Stomach (tissue), 9 donors: ENCODE results near the gene CTSW. TPM values are rescaled to one million over a fixed set of nuclear protein-coding genes. Genes with fewer than 3 reads are reported as not detected.

Source experiments
- DNase-seq, 2 donors: peaks; one replicate each; pipeline versions ENCODE4 v3.0.0 to v3.0.0-alpha.2; 2013 to 2019
- H3K27ac ChIP-seq, 5 donors: fragments of 200-600 bp in 4 of 5; sonication (generic) in 4 of 5; one replicate each; pipeline ENCODE4 v1.5.1; 2013 to 2019; ENCODE audit warnings: mild to moderate bottlenecking in 1 of 5, moderate library complexity in 1 of 5
- H3K27me3 ChIP-seq, 3 donors: fragments of 200-600 bp; sonication (generic); one replicate each; pipeline ENCODE4 v1.5.1; 2017 to 2019; ENCODE audit warnings: mixed run types in 1 of 3
- H3K36me3 ChIP-seq, 4 donors: fragments of 200-600 bp; sonication (generic); 1 replicate in 3 of 4; 2 replicates in 1 of 4; pipeline ENCODE4 v1.5.1; 2016 to 2019
- H3K4me1 ChIP-seq, 4 donors: fragments of 200-600 bp; sonication (generic); one replicate each; pipeline ENCODE4 v1.5.1; 2016 to 2019
- H3K4me3 ChIP-seq, 4 donors: fragments of 200-600 bp; sonication (generic) in 3 of 4; one replicate each; pipeline ENCODE4 v1.5.1; 2016 to 2019; ENCODE audit warnings: mild to moderate bottlenecking in 1 of 4
- H3K9me3 ChIP-seq, 4 donors: fragments of 200-600 bp; sonication (generic); one replicate each; pipeline ENCODE4 v1.5.1; 2016 to 2019
- EP300 ChIP-seq: sonication (generic); formaldehyde crosslinking; IDR thresholded peaks from one replicate; pipeline ENCODE4 v1.6.1; 2017; ENCODE audit warnings: antibody characterized with exemption
- POLR2A ChIP-seq, 4 donors: fragments of 450-650 bp; IDR thresholded peaks; one replicate each; pipeline ENCODE4 v1.6.1; 2016; ENCODE audit warnings: antibody characterized with exemption in 4 of 4, control low read depth in 2 of 4, mild to moderate bottlenecking in 1 of 4, moderate library complexity in 1 of 4
- POLR2AphosphoS5 ChIP-seq, 3 donors: sonication (generic); formaldehyde crosslinking; IDR thresholded peaks; one replicate each; pipeline ENCODE4 v1.6.1; 2016; ENCODE audit warnings: antibody characterized with exemption in 3 of 3
- whole genome bisulfite sequencing, 5 donors: extraction: QIAGEN DNeasy Blood & Tissue Kit in 3 of 5; methylation state at CpG; one replicate each; pipeline versions ENCODE4 v1.1.5 to v1.1.7; 2013 to 2018; 5-methylcytosine and 5-hydroxymethylcytosine counted together
- intact Hi-C: fragments of 100-400 bp; cut with DNase I; formaldehyde crosslinking; loops from one replicate; pipeline ENCODE4 v1.15.1; 2023; ENCODE audit warnings: low total_unique reads
- polyA plus RNA-seq, 3 donors: library from polyadenylated mRNA; stranded (reverse); fragments of 200-250 nt; gene quantifications; one replicate each; pipeline ENCODE4 v1.2.3, GENCODE V29; 2013
- total RNA-seq, 5 donors: library from RNA; depleted of rRNA; stranded (reverse); fragments of >200 nt; gene quantifications; one replicate each; pipeline versions ENCODE4 v1.1.0 to v1.2.3, GENCODE V29; 2014 to 2016
- TF ChIP-seq, protein P1 (sequence below), 7 experiments: fragments of 450-650 bp in 4 of 7; fragments of 200-600 bp in 3 of 7; sonication (generic) in 3 of 7; IDR thresholded peaks; one replicate each; pipeline ENCODE4 v1.5.1; 2016 to 2019; ENCODE audit warnings: antibody characterized with exemption in 7 of 7, control low read depth in 2 of 7, mild to moderate bottlenecking in 1 of 7
- donor health status: healthy with polysubstance abuse.
- donor health status: Bipolar disorder and iron deficiency.
- donor health status: healthy.

Gene CTSW
- total and polyA plus RNA-seq, 8 donors, result 0.43 to 2.7 (median 1.3) TPM; not detected in 2

DNA sequence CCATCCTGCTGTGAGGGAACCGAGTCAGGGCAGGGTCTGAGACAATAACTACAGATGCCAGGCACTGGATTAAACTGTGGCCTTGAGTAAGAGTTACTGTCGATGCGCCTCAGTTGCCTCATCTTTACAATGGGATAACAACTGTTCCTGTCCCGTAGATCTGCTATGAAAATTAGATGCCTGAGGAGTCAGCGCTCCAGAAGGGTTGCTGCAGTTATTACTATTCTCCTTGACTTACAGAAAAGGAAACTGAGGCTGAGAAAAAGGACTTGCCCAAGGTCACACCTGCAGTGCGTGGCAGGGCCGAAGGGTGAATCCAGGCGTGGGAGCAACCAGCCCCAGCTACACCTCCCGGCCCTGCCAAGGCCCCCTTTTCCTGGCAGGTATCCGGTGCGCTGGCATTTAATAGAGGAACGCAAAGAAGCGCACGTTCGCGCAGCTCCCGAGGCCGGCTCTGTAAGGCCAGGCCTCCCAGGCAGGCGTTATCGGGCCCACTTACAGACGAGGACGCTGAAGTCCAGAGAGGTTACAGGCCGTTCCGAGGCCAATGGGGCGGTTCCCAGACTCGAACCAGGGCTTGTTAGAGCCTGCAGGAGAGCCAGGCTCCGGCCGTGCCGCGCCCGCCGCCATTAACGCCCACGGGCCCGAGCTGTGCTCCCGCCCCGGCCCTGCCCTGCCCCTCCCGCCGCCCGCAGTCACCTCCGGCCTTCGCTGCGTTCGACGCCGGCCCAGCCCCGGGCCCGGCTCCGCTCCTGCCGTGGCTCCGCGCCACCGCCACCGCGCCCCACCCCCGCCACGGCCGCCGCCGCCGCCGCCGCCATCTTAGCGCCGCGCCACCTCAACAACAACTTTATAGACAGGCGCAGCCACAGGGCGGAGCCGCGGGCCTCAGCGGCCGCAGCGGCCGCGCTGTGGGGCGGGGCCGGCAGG, 38.8 kb downstream of the CTSW start, which contains the start of gene C11orf68:
C11orf68 (minus strand) TSS at position 852 of the 930 bp plus-strand sequence; CDS start at position 821, 31 bp downstream.
- WGBS, 5 donors, result 4 to 33% (median 6%) methylated on average over 6 to 77 of the region's 77 CpGs
- H3K4me3 ChIP-seq, result peak within 1 kb of the TSS; percentile 94 to 98 (median 96)
- peaks cover 11 to 34% (median 26%) of the 10 kb centered on the region in 4 donors for H3K36me3 ChIP-seq
- peaks cover 48 to 58% (median 55%) of the 10 kb centered on the region in 4 donors for H3K4me1 ChIP-seq
- H3K27me3 ChIP-seq, result no peaks in the 10 kb centered on the region
- no peaks in the 10 kb centered on the region for H3K9me3 ChIP-seq
- TF ChIP-seq POLR2AphosphoS5 (IDR thresholded peaks at IDR 0.05), result peak in 2 of 3 donors; percentile 12 to 64
- TF ChIP-seq POLR2A (IDR thresholded peaks at IDR 0.05), result no peak
- H3K27ac ChIP-seq, result peak within 1 kb of the TSS; percentile 89 to 98 (median 97)
- intact Hi-C loops, result no loop called here
- DNase-seq, result peak in 1 of 2 donors; percentile 33

DNA sequence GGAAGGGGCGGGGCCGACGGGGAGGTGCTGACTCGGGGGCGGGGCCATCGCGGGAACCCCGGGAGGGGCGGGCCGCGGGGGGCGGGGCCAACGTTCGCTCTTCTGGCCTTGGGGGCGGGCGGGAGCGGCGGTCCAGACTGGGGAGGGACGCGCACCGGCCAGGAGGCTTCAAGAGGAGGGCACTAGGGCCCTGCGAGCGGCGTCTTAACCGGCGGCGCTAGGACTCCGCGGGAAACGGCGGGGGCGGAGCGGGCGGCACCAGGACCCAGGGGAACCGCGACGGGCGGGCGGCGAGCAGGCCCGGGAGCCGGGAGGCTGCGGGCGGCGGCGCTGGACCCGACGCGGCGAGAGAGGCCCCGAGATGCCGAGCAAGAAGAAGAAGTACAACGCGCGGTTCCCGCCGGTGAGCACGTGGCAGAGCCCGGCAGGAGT, 39.5 kb downstream of the CTSW start, which contains the start of gene DRAP1:
DRAP1 (plus strand) TSS at position 286 of the 432 bp plus-strand sequence; CDS start at position 362, 76 bp downstream.
- H3K4me3 ChIP-seq, result peak within 1 kb of the TSS; percentile 94 to 98 (median 96)
- H3K4me1 ChIP-seq, result peaks cover 48 to 58% (median 55%) of the 10 kb centered on the region in 4 donors
- TF ChIP-seq, protein P1, sequence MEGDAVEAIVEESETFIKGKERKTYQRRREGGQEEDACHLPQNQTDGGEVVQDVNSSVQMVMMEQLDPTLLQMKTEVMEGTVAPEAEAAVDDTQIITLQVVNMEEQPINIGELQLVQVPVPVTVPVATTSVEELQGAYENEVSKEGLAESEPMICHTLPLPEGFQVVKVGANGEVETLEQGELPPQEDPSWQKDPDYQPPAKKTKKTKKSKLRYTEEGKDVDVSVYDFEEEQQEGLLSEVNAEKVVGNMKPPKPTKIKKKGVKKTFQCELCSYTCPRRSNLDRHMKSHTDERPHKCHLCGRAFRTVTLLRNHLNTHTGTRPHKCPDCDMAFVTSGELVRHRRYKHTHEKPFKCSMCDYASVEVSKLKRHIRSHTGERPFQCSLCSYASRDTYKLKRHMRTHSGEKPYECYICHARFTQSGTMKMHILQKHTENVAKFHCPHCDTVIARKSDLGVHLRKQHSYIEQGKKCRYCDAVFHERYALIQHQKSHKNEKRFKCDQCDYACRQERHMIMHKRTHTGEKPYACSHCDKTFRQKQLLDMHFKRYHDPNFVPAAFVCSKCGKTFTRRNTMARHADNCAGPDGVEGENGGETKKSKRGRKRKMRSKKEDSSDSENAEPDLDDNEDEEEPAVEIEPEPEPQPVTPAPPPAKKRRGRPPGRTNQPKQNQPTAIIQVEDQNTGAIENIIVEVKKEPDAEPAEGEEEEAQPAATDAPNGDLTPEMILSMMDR (IDR thresholded peaks at IDR 0.05), result no peak
- peak in 2 of 3 donors; percentile 58 to 89 for TF ChIP-seq POLR2AphosphoS5 (IDR thresholded peaks at IDR 0.05)
- no peak for TF ChIP-seq EP300
- no peak for TF ChIP-seq POLR2A (IDR thresholded peaks at IDR 0.05)
- DNase-seq, result peak; percentile 99 to 100
- intact Hi-C loops, result no loop called here
- H3K36me3 ChIP-seq, result peaks cover 11 to 37% (median 29%) of the 10 kb centered on the region in 4 donors
- H3K27ac ChIP-seq, result peak within 1 kb of the TSS; percentile 89 to 98 (median 97)
- no peaks in the 10 kb centered on the region for H3K27me3 ChIP-seq
- 0 to 3% (median 1%) methylated on average over 3 to 59 of the region's 59 CpGs for WGBS, 5 donors
- no peaks in the 10 kb centered on the region for H3K9me3 ChIP-seq

DNA sequence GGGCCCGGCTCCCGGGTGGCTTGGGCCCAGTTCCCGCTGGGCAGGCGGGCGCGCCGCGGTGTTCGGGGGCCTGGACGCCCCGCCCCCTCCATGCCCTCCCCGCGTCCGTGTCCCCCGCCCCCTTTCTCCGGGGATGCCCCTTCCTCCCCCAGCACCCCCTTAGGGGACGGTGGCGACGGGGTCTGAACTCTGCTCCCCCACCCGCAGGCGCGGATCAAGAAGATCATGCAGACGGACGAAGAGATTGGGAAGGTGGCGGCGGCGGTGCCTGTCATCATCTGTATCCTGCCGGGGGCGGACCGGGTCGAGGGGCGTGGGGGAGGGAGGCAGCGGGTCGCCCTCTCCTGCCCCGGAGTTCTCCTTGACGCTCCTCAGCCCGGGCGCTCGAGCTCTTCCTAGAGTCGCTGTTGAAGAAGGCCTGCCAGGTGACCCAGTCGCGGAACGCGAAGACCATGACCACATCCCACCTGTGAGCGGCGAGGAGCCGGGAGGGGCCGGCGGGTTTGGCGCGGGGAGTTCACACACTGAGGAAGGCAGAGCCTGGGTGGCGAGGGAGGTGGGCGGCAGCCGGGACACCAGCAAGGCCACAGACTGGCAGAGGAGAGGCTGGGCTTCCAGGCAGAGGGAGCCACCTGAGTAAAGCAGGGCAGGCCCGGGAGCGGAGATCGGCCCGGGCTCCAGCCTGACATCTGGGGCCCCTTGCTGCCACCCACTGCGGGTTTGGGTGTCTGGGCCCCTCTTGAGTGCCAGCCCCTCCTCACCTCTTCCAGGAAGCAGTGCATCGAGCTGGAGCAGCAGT, 40.1 kb downstream of the CTSW start:
- intact Hi-C loops, result no loop called here
- WGBS, 5 donors, result 0 to 1% (median 0%) methylated on average over 22 to 60 of the region's 60 CpGs
- peaks cover 11 to 43% (median 30%) of the 10 kb centered on the region in 4 donors for H3K36me3 ChIP-seq
- H3K27ac ChIP-seq, result peak overlapping the region; percentile 89 to 98 (median 97)
- TF ChIP-seq POLR2AphosphoS5 (IDR thresholded peaks at IDR 0.05), result no peak
- TF ChIP-seq, protein P1 (IDR thresholded peaks at IDR 0.05), result no peak
- no peak for TF ChIP-seq POLR2A (IDR thresholded peaks at IDR 0.05)
- TF ChIP-seq EP300, result no peak
- H3K9me3 ChIP-seq, result no peaks in the 10 kb centered on the region
- H3K4me1 ChIP-seq, result peaks cover 46 to 58% (median 53%) of the 10 kb centered on the region in 4 donors
- peak; percentile 40 to 73 for DNase-seq
- H3K4me3 ChIP-seq, result peak overlapping the region; percentile 82 to 98 (median 95)
- no peaks in the 10 kb centered on the region for H3K27me3 ChIP-seq

DNA sequence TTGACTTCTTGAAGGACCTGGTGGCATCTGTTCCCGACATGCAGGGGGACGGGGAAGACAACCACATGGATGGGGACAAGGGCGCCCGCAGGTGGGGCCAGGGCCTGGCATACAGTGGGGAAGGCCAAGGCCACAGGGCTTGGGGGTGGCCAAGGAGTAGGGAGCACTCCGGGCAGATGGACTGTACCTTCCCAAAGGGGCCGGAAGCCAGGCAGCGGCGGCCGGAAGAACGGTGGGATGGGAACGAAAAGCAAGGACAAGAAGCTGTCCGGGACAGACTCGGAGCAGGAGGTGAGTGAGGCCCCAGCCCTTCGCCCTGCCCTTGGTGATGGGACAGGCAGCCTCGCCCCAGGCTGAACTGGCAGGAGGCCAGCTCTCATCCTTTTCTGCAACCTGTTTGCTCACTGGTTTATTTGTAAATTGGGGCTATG, 40.8 kb downstream of the CTSW start:
- H3K27ac ChIP-seq, result peak overlapping the region in 4 of 5 donors; percentile 93 to 98 (median 97)
- peak overlapping the region; percentile 82 to 98 (median 95) for H3K4me3 ChIP-seq
- no peaks in the 10 kb centered on the region for H3K27me3 ChIP-seq
- TF ChIP-seq POLR2AphosphoS5 (IDR thresholded peaks at IDR 0.05) (no peak), EP300 (no peak), POLR2A (IDR thresholded peaks at IDR 0.05) (no peak)
- TF ChIP-seq, protein P1 (IDR thresholded peaks at IDR 0.05), result no peak
- intact Hi-C loops, result no loop called here
- DNase-seq, result no peak
- no peaks in the 10 kb centered on the region for H3K9me3 ChIP-seq
- WGBS, 5 donors, result 59 to 72% (median 67%) methylated on average over 14 to 15 of the region's 15 CpGs
- peaks cover 11 to 47% (median 30%) of the 10 kb centered on the region in 4 donors for H3K36me3 ChIP-seq
- H3K4me1 ChIP-seq, result peaks cover 39 to 54% (median 46%) of the 10 kb centered on the region in 4 donors
